ENCODE results near the gene SOX9. TPM values are rescaled to one million over a fixed set of nuclear protein-coding genes. Genes with fewer than 3 reads are reported as not detected.
"Not testable (repeated sequence)": the region's sequence is repeated elsewhere in the genome, so short reads cannot be mapped to it uniquely, and the experiment has no call there.

The SOX9 gene
- total RNA-seq, 1 experiment from 2014 or later = 82.5 TPM

GRCh38 chr17:72126575-72127486 is 6.0 kb downstream of the SOX9 start:
- DNase-seq (ENCODE audit: low spot score) = peak; percentile 67

- no peak for DNase-seq (ENCODE audit: low spot score)
Measured at GRCh38 chr17:72128039-72128438, 7.2 kb downstream of the SOX9 start.

DNA sequence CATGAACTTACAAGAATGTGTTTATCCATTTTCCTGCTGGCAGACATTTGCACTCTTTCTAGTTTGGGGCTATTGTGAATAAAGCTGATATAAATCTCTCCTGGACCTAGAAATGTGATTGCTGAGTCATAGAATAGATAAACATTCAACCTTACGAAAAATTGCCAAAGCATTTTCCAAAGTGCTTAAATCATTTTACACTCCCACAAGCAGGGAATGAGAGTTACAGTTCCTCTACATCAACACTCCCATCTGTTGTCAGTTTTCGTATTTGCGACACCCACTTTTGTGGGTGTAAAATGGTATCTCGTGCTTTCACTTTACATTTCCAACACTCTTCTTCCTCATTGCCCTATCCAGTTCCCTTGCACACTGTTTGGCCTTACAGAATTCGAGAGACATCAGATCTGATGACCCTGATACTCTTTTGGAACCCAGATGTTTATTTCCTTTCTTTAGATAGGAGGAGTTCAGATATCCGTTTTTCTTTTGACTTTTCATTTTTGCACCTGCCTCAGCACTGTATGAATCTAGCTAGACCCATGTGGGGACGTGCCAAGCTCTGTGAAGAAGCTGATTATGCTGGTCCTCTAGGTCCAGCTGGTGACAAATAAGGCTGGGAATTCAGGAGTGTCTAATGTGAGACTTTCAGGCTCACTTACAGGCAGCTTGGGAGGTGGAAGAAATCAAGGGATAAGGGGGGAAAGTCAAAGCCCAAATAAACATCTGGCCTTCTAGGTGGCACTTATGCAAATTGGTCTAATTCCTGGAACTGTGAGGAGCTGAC is 14.0 kb downstream of the SOX9 start:
- DNase-seq (ENCODE audit: low spot score) = peak; percentile 29

DNA sequence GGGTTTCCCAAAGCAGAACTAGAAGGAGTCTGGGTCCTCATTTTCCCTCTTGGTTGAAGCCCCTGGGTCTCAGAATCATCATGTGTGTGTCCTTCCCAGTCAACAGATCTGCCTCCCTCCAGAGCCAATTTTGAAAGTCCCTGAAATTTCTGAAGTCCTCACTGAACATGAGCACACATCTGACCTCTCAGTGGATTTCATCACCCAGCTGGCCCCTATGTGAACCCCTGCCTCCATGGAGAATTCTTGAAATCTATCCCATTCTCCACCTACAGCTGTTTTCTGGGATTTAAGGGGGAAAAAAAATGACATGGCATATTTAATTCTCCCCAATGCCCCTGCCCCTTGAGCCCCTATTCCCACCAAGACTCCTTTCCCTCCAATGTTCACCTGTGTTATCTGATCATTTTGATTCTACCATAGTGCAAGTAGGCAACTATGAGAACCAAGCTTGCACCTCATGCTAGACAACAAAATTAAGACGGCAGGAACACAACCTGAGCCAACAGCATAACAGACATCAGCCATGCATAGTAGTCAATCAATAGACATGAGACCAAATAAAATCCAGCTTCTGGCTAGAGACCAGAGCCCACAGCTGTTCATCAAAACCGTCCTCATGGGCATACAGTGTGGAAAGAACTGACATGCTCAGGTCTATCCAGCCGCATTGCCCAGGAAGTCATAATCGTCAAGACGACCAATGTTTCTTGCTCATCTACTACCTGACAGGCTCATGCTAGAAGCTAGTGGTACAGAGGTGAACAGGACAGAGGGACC is 14.9 kb downstream of the SOX9 start:
- no peak for DNase-seq (ENCODE audit: low spot score)

- DNase-seq (ENCODE audit: low spot score) = peak; percentile 37
Measured at GRCh38 chr17:72136692-72137091, 15.9 kb downstream of the SOX9 start.

GRCh38 chr17:72137161-72137560 is 16.3 kb downstream of the SOX9 start:
- DNase-seq (ENCODE audit: low spot score) = no peak

DNA sequence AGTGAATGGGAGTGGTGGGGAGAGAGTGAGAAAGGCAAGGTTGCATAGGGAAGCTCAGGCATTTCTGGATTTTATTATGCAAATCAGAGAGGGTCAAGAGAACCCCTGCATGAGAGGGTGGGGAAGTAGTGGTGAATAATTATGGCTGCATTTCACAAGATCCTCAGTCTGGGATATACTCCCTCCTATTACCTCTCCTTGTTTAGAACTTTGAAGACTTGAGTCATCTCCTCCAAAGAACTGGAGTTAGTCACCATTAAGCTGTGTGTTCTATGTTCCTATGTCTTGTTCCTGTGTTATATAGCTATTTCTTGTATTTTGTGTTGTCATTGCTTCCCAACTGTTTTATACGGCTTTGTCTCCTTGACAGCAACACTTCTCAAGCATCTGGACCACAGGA is 18.4 kb downstream of the SOX9 start:
- no peak for DNase-seq (ENCODE audit: low spot score)

DNA sequence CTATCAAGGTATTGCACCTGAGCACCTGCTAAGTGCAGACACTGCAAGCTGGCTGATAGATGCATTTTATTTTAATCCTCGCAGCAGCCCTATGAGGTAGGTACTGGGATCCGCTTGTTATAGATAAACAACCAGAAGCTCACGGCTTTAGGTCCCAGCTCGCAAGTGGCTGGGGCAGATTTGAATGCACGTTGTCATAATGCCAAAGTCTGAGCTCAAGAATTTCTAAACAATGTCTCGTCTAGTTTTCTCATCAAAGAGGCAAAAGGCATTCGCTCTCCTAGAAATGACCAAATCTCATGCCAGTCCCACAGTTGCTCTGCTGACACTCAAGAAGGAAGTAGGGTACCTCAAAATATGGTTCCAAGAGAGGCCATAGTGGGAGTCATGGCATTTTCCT is 20.5 kb downstream of the SOX9 start:
- DNase-seq (ENCODE audit: low spot score) = no peak

DNA sequence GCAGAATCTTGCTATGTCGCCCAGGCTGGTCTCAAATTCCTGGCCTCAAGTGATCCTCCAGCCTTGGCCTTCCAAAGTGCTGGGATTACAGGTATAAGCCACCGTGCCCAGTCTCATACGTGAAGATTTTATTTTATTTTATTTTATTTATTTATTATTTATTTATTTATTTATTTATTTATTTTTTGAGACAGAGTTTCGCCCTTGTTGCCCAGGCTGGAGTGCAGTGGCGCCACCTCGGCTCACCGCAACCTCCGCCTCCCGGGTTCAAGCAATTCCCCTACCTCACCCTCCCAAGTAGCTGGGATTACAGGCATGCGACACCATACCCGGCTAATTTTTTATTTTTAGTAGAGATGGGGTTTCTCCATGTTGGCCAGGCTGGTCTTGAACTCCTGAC is 21.3 kb downstream of the SOX9 start:
- DNase-seq (ENCODE audit: low spot score) = not testable (repeated sequence)

DNA sequence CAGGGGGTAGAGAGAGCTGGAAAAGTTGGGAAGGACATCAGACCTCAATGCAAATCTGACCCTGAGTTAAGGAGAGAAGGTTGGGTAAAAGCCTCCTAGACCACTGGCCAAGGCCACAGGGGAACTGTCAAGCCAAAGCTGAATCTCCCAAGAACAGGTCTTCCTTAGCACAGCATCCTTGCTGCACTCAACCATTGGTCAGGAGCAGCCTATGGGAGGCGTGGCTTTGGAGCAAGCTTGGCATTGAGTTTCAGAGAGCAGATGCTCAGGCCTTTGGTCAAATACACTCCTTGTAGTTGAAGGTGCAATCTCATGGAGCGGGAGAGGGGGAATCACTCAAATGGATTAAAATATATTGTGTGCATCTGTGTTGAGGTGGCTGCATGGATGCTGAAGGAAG is 21.8 kb downstream of the SOX9 start:
- DNase-seq (ENCODE audit: low spot score) = no peak

DNA sequence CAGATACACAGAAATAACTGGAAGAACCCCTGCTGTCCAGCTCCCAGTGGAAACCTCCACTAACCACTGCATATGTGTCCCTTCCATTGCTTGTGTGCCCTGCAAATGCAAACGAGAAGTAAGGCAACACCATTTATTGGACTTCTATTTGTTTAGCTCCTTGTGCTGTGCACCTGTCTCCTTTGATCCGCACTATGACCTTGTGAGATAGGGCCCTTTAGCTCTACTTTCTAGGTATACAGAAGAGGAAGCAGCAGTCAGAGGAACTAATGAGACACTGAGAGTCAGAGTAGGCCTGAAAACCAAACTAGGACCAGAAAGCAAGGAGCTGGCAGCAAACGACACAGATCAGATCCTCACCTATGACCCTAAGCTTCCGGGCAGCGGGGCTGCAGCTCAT is 22.4 kb downstream of the SOX9 start:
- no peak for DNase-seq (ENCODE audit: low spot score)

DNA sequence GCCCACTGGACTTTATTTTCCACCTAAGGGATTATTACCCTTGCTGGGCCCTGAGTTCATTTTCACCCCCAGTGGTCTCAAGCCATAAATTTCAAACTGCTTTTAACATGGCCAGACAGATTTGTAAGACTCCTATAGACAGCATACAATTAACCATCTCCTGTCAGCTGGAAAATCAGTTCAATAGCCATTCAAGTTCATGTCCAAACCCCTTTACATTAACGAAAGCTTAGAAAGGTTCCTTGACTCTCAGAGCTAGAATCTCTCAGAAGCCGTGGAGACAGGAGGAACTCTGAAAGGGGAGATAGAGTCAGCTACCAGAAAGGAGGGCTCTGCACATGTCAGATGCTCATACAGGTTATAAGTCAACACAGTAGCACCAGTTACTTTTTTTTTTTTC is 23.3 kb downstream of the SOX9 start:
- no peak for DNase-seq (ENCODE audit: low spot score)

- no peak for DNase-seq (ENCODE audit: low spot score)
Measured at GRCh38 chr17:72145562-72145961, 24.7 kb downstream of the SOX9 start.

GRCh38 chr17:72145962-72146361 is 25.1 kb downstream of the SOX9 start:
- DNase-seq (ENCODE audit: low spot score) = no peak

DNA sequence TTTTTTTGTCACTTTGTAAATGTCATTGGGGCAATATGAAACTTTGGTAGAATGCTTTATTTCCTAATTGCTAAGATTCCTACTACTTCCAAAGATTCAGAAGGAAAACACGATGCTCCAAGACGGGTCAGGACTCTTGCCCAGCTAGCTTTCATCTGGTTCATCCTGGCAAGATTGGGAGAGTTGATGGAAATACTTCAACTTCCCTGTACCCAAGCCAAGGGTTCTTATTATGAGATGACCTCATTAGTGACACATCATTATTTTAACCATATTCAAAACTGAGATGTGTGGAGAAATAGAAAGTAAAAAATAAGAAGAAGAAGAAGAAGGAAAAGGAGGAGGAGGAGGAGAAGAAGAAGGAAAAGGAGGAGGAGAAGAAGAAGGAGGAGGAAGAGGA is 25.6 kb downstream of the SOX9 start:
- no peak for DNase-seq (ENCODE audit: low spot score)

GRCh38 chr17:72150632-72151460 is 30.0 kb downstream of the SOX9 start:
- DNase-seq (ENCODE audit: low spot score) = peak; percentile 26

GRCh38 chr17:72151565-72152386 is 31.0 kb downstream of the SOX9 start:
- DNase-seq (ENCODE audit: low spot score) = peak; percentile 85

DNA sequence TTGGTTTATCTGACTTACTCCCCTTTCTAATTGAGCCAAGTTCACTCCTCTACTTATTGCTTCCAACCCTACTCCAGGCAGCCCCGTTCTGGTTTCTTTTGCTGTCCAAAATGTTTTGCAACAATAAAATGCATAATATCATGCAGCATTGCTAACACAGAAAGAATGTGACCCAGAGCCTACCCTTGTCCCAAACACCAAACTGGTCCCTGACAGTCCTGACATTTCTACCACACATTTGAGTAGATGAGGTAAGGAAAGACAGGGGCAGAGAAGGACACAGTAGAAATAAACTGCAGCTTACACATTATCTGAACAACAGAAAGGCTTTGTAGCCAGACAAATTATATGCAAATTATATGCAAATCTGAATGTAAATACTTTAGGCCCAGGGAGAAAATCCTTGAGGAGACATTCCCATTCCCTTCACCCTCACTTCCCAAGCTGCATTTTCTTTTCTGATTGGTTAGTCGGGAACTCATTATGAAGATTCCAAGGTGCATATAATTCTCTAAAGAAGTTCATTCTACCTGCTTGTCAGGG is 31.6 kb downstream of the SOX9 start:
- no peak for DNase-seq (ENCODE audit: low spot score)

DNA sequence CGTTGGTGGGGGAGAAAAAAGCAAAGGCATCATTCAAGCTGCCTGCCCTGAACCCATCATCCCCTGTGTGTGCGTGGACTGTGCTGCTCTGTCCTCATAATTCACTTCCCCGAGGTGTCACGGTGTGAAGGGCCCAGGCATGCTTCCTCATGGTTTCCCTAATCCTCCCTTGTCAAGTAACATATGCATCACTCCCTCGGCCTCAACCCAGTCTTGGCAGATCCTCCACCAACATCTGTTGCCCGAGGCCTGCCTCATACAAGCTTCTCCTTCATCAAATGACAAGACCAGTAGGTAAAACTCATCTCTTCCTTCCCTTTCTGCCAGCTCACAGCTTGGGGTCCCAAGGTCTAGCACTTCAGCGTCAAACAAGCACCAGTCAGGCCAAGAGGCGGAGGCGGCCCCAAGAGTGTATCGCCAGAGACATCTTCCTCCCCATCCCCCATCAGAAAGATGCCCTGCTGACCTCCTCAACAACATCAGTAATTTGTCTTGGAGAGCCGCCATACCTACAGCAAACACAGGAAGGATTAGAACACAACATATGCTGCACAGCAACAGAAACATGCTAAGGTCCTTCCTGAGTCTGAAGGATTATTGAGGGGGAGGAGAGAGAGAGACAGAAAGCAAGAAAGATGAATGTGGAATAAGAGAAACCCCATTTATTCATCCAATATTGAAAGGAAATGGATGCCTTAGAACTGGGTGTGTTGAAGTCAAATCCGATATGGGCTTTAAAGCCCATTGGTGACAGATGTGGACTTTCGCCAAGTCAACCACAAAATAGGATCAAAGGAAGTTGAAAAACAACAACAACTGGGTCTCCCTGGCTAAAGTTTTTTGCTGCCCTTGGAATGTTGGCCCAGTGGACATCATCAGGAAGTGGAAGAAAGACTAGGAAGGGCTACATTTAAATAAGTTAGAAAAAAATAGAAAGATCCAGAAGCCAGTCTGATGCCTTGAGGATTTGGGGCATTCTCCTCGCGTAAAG is 38.4 kb downstream of the SOX9 start:
- no peak for DNase-seq (ENCODE audit: low spot score)

Data from HT-29 (cell line).